ENCODE results near the gene CC2D2B. TPM values are rescaled to one million over a fixed set of nuclear protein-coding genes. Genes with fewer than 3 reads are reported as not detected.

CC2D2B gene
- total RNA-seq, 1 experiment from 2014 or later, result not detected

GRCh38 chr10:95876756-95877155 is 31.0 kb upstream of the CC2D2B start:
- DNase-seq, result no peak
- H3K27ac ChIP-seq (ENCODE audit: low read length), result no peak overlapping the region
- H3K9me2 ChIP-seq (replicated peaks; ENCODE audit: low read length), result no peaks in the 10 kb centered on the region
- ChIA-PET POLR2A (ENCODE audit: unreplicated experiment) (no interaction called here), CTCF (no interaction called here)
- BruUV-seq (replicated peaks), result no TSS peak
- TF ChIP-seq EZH2phosphoT487 (IDR thresholded peaks at IDR 0.05; ENCODE audit: borderline replicate concordance, low read length) (no peak), CTCF (conservative IDR thresholded peaks at IDR 0.05; ENCODE audit: low read depth, low read length) (no peak), EZH2 (IDR thresholded peaks at IDR 0.05; ENCODE audit: low read length, unreplicated experiment) (no peak)
- no peaks in the 10 kb centered on the region for H3K4me1 ChIP-seq (ENCODE audit: insufficient read depth, low read length)
- H3K79me2 ChIP-seq (ENCODE audit: low read length), result no peaks in the 10 kb centered on the region
- H3K4me3 ChIP-seq (ENCODE audit: low read length), result no peak overlapping the region
- H3K27me3 ChIP-seq (ENCODE audit: low read length), result no peaks in the 10 kb centered on the region
- H3K9ac ChIP-seq (ENCODE audit: low read length), result no peak overlapping the region
- H3F3A ChIP-seq (ENCODE audit: low read length, unreplicated experiment), result no peaks in the 10 kb centered on the region
- intact Hi-C loops (cut with micrococcal nuclease), result no loop called here
- ATAC-seq, result no peak
- no peak overlapping the region for H3K4me2 ChIP-seq (ENCODE audit: low read length)
- H3K36me3 ChIP-seq (ENCODE audit: low read depth, low read length), result no peaks in the 10 kb centered on the region
- no peaks in the 10 kb centered on the region for H4K20me1 ChIP-seq (ENCODE audit: low read length)
- no peaks in the 10 kb centered on the region for H3K9me3 ChIP-seq (ENCODE audit: low read length)
- H2AFZ ChIP-seq (ENCODE audit: low read length), result no peak overlapping the region

DNA sequence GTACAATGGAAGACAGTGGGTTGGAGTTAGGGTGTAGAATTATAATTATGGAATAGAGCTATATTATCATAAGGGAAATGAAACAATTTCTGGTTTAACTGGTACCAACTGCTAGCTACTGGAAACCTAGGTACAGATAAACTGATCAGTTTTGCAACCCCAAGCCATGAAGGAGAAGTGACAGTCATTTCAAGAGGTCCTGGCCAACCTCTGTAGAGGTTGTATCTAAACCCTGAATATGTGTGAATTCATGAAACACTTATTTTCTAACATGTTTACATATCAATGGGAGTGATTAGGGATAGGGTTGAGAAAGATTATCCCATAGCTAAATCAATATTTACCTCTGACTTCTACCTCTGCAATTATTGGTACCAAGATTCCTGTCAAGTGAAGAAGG is 29.9 kb upstream of the CC2D2B start:
- intact Hi-C loops (cut with micrococcal nuclease), result no loop called here
- Histone ChIP-seq H3F3A (ENCODE audit: low read length, unreplicated experiment) (no peaks in the 10 kb centered on the region), H3K9me3 (ENCODE audit: low read length) (no peaks in the 10 kb centered on the region), H3K79me2 (ENCODE audit: low read length) (no peaks in the 10 kb centered on the region), H3K27ac (ENCODE audit: low read length) (no peak overlapping the region), H3K9me2 (replicated peaks; ENCODE audit: low read length) (no peaks in the 10 kb centered on the region), H3K4me1 (ENCODE audit: insufficient read depth, low read length) (no peaks in the 10 kb centered on the region), H3K9ac (ENCODE audit: low read length) (no peak overlapping the region), H3K4me3 (ENCODE audit: low read length) (no peak overlapping the region), H2AFZ (ENCODE audit: low read length) (no peak overlapping the region), H3K4me2 (ENCODE audit: low read length) (no peak overlapping the region), H3K27me3 (ENCODE audit: low read length) (no peaks in the 10 kb centered on the region), H3K36me3 (ENCODE audit: low read depth, low read length) (no peaks in the 10 kb centered on the region), H4K20me1 (ENCODE audit: low read length) (no peaks in the 10 kb centered on the region)
- POLR2A ChIA-PET (ENCODE audit: unreplicated experiment), result no interaction called here
- no peak for TF ChIP-seq EZH2phosphoT487 (IDR thresholded peaks at IDR 0.05; ENCODE audit: borderline replicate concordance, low read length)
- TF ChIP-seq CTCF (conservative IDR thresholded peaks at IDR 0.05; ENCODE audit: low read depth, low read length), result no peak
- no peak for TF ChIP-seq EZH2 (IDR thresholded peaks at IDR 0.05; ENCODE audit: low read length, unreplicated experiment)
- ATAC-seq (no peak), DNase-seq (no peak)
- CTCF ChIA-PET, result no interaction called here
- BruUV-seq (replicated peaks), result no TSS peak

- Histone ChIP-seq H3F3A (ENCODE audit: low read length, unreplicated experiment) (no peaks in the 10 kb centered on the region), H3K9ac (ENCODE audit: low read length) (no peak overlapping the region), H2AFZ (ENCODE audit: low read length) (no peak overlapping the region), H3K4me3 (ENCODE audit: low read length) (no peak overlapping the region), H3K9me2 (replicated peaks; ENCODE audit: low read length) (no peaks in the 10 kb centered on the region), H3K27ac (ENCODE audit: low read length) (no peak overlapping the region), H4K20me1 (ENCODE audit: low read length) (no peaks in the 10 kb centered on the region), H3K9me3 (ENCODE audit: low read length) (no peaks in the 10 kb centered on the region), H3K27me3 (ENCODE audit: low read length) (no peaks in the 10 kb centered on the region), H3K4me1 (ENCODE audit: insufficient read depth, low read length) (no peaks in the 10 kb centered on the region), H3K79me2 (ENCODE audit: low read length) (no peaks in the 10 kb centered on the region), H3K4me2 (ENCODE audit: low read length) (no peak overlapping the region), H3K36me3 (ENCODE audit: low read depth, low read length) (no peaks in the 10 kb centered on the region)
- ChIA-PET POLR2A (ENCODE audit: unreplicated experiment) (no interaction called here), CTCF (no interaction called here)
- no peak for ATAC-seq
- no TSS peak for BruUV-seq (replicated peaks)
- no peak for DNase-seq
- no peak for TF ChIP-seq EZH2 (IDR thresholded peaks at IDR 0.05; ENCODE audit: low read length, unreplicated experiment)
- TF ChIP-seq CTCF (conservative IDR thresholded peaks at IDR 0.05; ENCODE audit: low read depth, low read length), result no peak
- no peak for TF ChIP-seq EZH2phosphoT487 (IDR thresholded peaks at IDR 0.05; ENCODE audit: borderline replicate concordance, low read length)
- intact Hi-C loops (cut with micrococcal nuclease), result no loop called here
Observed at GRCh38 chr10:95880704-95881103, 27.1 kb upstream of the CC2D2B start.

Data from PC-3 (cell line).